HEK293 (cell line): Measurements from ENCODE around the gene CDC37.
A peak's percentile ranks its signal among the peaks of the same experiment; 100 is the strongest.

Experiments used
- BCL11B ChIP-seq: fragments of 450-650 bp; formaldehyde crosslinking; IDR thresholded peaks from 2 replicates; pipeline ENCODE4 v1.5.1; 2016; ENCODE audit warnings: low read depth, missing biosample characterization, missing genetic modification characterization
- GFI1B ChIP-seq: fragments of 450-650 bp; formaldehyde crosslinking; IDR thresholded peaks from 2 replicates; pipeline ENCODE4 v1.5.1; 2016; ENCODE audit warnings: missing biosample characterization, missing genetic modification characterization
- GLIS2 ChIP-seq: fragments of 450-650 bp; formaldehyde crosslinking; IDR thresholded peaks from 2 replicates; pipeline ENCODE4 v1.5.1; 2016; ENCODE audit warnings: missing biosample characterization, missing genetic modification characterization
- HOXC10 ChIP-seq: sonication (generic); formaldehyde crosslinking; IDR thresholded peaks from 2 replicates; pipeline ENCODE4 v1.8.1; 2023; ENCODE audit warnings: mild to moderate bottlenecking, missing genetic modification reagents
- KLF9 ChIP-seq: fragments of 450-650 bp; formaldehyde crosslinking; IDR thresholded peaks from 2 replicates; pipeline ENCODE4 v1.5.1; 2016; ENCODE audit warnings: missing biosample characterization, missing genetic modification characterization, low read depth
- RBAK ChIP-seq: fragments of 450-650 bp; formaldehyde crosslinking; IDR thresholded peaks from 2 replicates; pipeline ENCODE4 v1.5.1; 2016; ENCODE audit warnings: missing biosample characterization, missing genetic modification characterization
- SP7 ChIP-seq: fragments of 450-650 bp; formaldehyde crosslinking; IDR thresholded peaks from 2 replicates; pipeline ENCODE4 v1.5.1; 2016; ENCODE audit warnings: missing biosample characterization, missing genetic modification characterization
- WT1 ChIP-seq: fragments of 450-650 bp; formaldehyde crosslinking; IDR thresholded peaks from 2 replicates; pipeline ENCODE4 v1.5.1; 2016; ENCODE audit warnings: missing biosample characterization, missing genetic modification characterization
- YY2 ChIP-seq: fragments of 450-650 bp; formaldehyde crosslinking; IDR thresholded peaks from 2 replicates; pipeline ENCODE4 v1.5.1; 2016; ENCODE audit warnings: missing biosample characterization, missing genetic modification characterization
- ZBTB1 ChIP-seq: fragments of 450-650 bp; formaldehyde crosslinking; IDR thresholded peaks from 2 replicates; pipeline ENCODE4 v1.5.1; 2016; ENCODE audit warnings: missing biosample characterization, missing genetic modification characterization
- ZBTB17 ChIP-seq: fragments of 450-650 bp; formaldehyde crosslinking; IDR thresholded peaks from 2 replicates; pipeline ENCODE4 v1.5.1; 2016; ENCODE audit warnings: missing biosample characterization, missing genetic modification characterization
- ZFP37 ChIP-seq: fragments of 450-650 bp; formaldehyde crosslinking; IDR thresholded peaks from 2 replicates; pipeline ENCODE4 v1.5.1; 2016; ENCODE audit warnings: missing biosample characterization, missing genetic modification characterization
- ZNF138 ChIP-seq: fragments of 450-650 bp; formaldehyde crosslinking; IDR thresholded peaks from 2 replicates; pipeline ENCODE4 v1.5.1; 2016; ENCODE audit warnings: missing biosample characterization, missing genetic modification characterization, borderline replicate concordance
- ZNF169 ChIP-seq: fragments of 450-650 bp; formaldehyde crosslinking; IDR thresholded peaks from 2 replicates; pipeline ENCODE4 v1.5.1; 2016; ENCODE audit warnings: missing biosample characterization, missing genetic modification characterization
- ZNF184 ChIP-seq: fragments of 450-650 bp; IDR thresholded peaks from 2 replicates; pipeline ENCODE4 v1.5.1; 2018; ENCODE audit warnings: missing biosample characterization, mild to moderate bottlenecking, missing genetic modification characterization
- ZNF2 ChIP-seq: fragments of 450-650 bp; formaldehyde crosslinking; IDR thresholded peaks from 2 replicates; pipeline ENCODE4 v1.5.1; 2016; ENCODE audit warnings: missing biosample characterization, missing genetic modification characterization
- ZNF341 ChIP-seq: fragments of 450-650 bp; formaldehyde crosslinking; IDR thresholded peaks from 2 replicates; pipeline ENCODE4; 2016; ENCODE audit warnings: low read depth, missing biosample characterization, missing genetic modification characterization
- ZNF37A ChIP-seq: fragments of 450-650 bp; IDR thresholded peaks from 2 replicates; pipeline ENCODE4 v1.5.1; 2018; ENCODE audit warnings: missing biosample characterization, missing genetic modification characterization
- ZNF48 ChIP-seq: fragments of 450-650 bp; formaldehyde crosslinking; IDR thresholded peaks from 2 replicates; pipeline ENCODE4 v1.5.1; 2016; ENCODE audit warnings: missing biosample characterization, missing genetic modification characterization
- ZNF510 ChIP-seq: fragments of 450-650 bp; formaldehyde crosslinking; IDR thresholded peaks from 2 replicates; pipeline ENCODE4 v1.5.1; 2018; ENCODE audit warnings: mild to moderate bottlenecking, missing genetic modification characterization, missing biosample characterization; ENCODE audit not compliant: insufficient replicate concordance
- ZNF521 ChIP-seq: fragments of 450-650 bp; formaldehyde crosslinking; IDR thresholded peaks from 2 replicates; pipeline ENCODE4 v1.5.1; 2017; ENCODE audit warnings: missing biosample characterization, mild to moderate bottlenecking, missing genetic modification characterization
- ZNF561 ChIP-seq: fragments of 450-650 bp; IDR thresholded peaks from 2 replicates; pipeline ENCODE4 v1.5.1; 2018; ENCODE audit warnings: missing biosample characterization, missing genetic modification characterization, borderline replicate concordance
- ZNF585B ChIP-seq: fragments of 450-650 bp; formaldehyde crosslinking; IDR thresholded peaks from 2 replicates; pipeline ENCODE4 v1.5.1; 2016; ENCODE audit warnings: missing biosample characterization, missing genetic modification characterization
- ZNF623 ChIP-seq: fragments of 450-650 bp; formaldehyde crosslinking; IDR thresholded peaks from 2 replicates; pipeline ENCODE4 v1.5.1; 2016; ENCODE audit warnings: missing biosample characterization, missing genetic modification characterization
- ZNF677 ChIP-seq: fragments of 450-650 bp; IDR thresholded peaks from 2 replicates; pipeline ENCODE4 v1.5.0; 2018; ENCODE audit warnings: missing biosample characterization, mild to moderate bottlenecking, missing genetic modification characterization, moderate library complexity
- ZNF768 ChIP-seq: fragments of 450-650 bp; formaldehyde crosslinking; IDR thresholded peaks from 2 replicates; pipeline ENCODE4 v1.5.1; 2018; ENCODE audit warnings: missing biosample characterization, mild to moderate bottlenecking, missing genetic modification characterization
- ZNF830 ChIP-seq: fragments of 450-650 bp; IDR thresholded peaks from 2 replicates; pipeline ENCODE4 v1.5.0; 2018; ENCODE audit warnings: missing biosample characterization, missing genetic modification characterization, low read depth, mild to moderate bottlenecking, moderate library complexity
- ZSCAN16 ChIP-seq: fragments of 450-650 bp; formaldehyde crosslinking; IDR thresholded peaks from 2 replicates; pipeline ENCODE4 v1.5.1; 2016; ENCODE audit warnings: missing biosample characterization, missing genetic modification characterization
- ZSCAN23 ChIP-seq: fragments of 450-650 bp; formaldehyde crosslinking; IDR thresholded peaks from 2 replicates; pipeline ENCODE4 v1.5.1; 2016; ENCODE audit warnings: missing biosample characterization, missing genetic modification characterization
- TF ChIP-seq, protein P1 (sequence below): fragments of 450-650 bp; formaldehyde crosslinking; IDR thresholded peaks from 2 replicates; pipeline ENCODE4 v1.5.1; 2016; ENCODE audit warnings: missing biosample characterization, missing genetic modification characterization, borderline replicate concordance
- TF ChIP-seq, protein P2 (sequence below): fragments of 450-650 bp; IDR thresholded peaks from 2 replicates; pipeline ENCODE4 v1.5.1; 2018; ENCODE audit warnings: missing biosample characterization, missing genetic modification characterization
- TF ChIP-seq, protein P3 (sequence below): fragments of 450-650 bp; formaldehyde crosslinking; IDR thresholded peaks from 2 replicates; pipeline ENCODE4 v1.5.1; 2016; ENCODE audit warnings: missing biosample characterization, missing genetic modification characterization
- TF ChIP-seq, protein P4 (sequence below): fragments of 450-650 bp; formaldehyde crosslinking; IDR thresholded peaks from 2 replicates; pipeline ENCODE4 v1.5.1; 2016; ENCODE audit warnings: missing biosample characterization, missing genetic modification characterization
- TF ChIP-seq, protein P5 (sequence below): fragments of 450-650 bp; formaldehyde crosslinking; IDR thresholded peaks from 2 replicates; pipeline ENCODE4 v1.5.1; 2016; ENCODE audit warnings: missing biosample characterization, missing genetic modification characterization

CDC37 gene

DNA sequence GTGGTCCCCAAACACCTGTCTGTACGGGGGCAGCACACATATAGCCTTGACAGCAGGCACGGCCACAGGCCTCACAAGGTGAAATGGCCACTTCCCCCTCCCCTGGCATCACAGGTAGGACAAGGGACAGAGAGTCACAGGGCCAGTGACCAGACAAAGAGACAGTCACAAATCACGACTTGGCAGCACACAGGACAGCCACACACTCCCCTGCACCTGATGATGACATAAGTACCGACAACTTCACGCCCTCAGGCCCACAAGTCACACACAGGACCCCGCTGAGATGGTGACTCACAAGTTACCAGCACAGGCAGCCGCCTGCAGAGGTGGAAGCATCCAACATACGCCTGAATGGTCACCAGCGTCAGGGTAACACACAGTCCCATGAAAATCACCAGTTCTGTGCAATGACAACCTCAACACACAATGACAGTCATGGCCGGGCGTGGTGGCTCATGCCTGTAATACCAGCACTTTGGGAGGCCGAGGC is 39.5 kb downstream of the CDC37 start (continued):
- TF ChIP-seq, protein P1, sequence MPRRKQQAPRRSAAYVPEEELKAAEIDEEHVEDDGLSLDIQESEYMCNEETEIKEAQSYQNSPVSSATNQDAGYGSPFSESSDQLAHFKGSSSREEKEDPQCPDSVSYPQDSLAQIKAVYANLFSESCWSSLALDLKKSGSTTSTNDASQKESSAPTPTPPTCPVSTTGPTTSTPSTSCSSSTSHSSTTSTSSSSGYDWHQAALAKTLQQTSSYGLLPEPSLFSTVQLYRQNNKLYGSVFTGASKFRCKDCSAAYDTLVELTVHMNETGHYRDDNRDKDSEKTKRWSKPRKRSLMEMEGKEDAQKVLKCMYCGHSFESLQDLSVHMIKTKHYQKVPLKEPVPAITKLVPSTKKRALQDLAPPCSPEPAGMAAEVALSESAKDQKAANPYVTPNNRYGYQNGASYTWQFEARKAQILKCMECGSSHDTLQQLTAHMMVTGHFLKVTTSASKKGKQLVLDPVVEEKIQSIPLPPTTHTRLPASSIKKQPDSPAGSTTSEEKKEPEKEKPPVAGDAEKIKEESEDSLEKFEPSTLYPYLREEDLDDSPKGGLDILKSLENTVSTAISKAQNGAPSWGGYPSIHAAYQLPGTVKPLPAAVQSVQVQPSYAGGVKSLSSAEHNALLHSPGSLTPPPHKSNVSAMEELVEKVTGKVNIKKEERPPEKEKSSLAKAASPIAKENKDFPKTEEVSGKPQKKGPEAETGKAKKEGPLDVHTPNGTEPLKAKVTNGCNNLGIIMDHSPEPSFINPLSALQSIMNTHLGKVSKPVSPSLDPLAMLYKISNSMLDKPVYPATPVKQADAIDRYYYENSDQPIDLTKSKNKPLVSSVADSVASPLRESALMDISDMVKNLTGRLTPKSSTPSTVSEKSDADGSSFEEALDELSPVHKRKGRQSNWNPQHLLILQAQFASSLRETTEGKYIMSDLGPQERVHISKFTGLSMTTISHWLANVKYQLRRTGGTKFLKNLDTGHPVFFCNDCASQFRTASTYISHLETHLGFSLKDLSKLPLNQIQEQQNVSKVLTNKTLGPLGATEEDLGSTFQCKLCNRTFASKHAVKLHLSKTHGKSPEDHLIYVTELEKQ (tag by site-specific recombination), result 0 out of 2 replicates have a peak, but pooled peaks have one; percentile 34
- TF ChIP-seq ZNF521 (no peak), WT1 (tag by site-specific recombination) (no peak), BCL11B (0 out of 2 replicates have a peak, but pooled peaks have one; percentile 30), GLIS2 (tag by site-specific recombination) (no peak), ZNF677 (no peak), KLF9 (no peak), ZNF561 (tag by site-specific recombination) (no peak), ZNF341 (tag by site-specific recombination) (no peak), ZNF48 (tag by site-specific recombination) (no peak), ZNF169 (tag by site-specific recombination) (no peak), ZNF510 (no peak), ZBTB17 (tag by site-specific recombination) (peak; percentile 27; the same call in 1 of the 2 replicates), SP7 (peak; percentile 83), YY2 (tag by site-specific recombination) (no peak), ZSCAN16 (tag by site-specific recombination) (no peak), RBAK (tag by site-specific recombination) (no peak), GFI1B (tag by site-specific recombination) (no peak), ZFP37 (tag by site-specific recombination) (no peak), ZNF623 (tag by site-specific recombination) (no peak), ZNF184 (peak; percentile 60; the same call in 1 of the 2 replicates), ZSCAN23 (no peak), ZNF768 (tag by site-specific recombination) (no peak), HOXC10 (CRISPR knock-in tag) (no peak), ZNF37A (tag by site-specific recombination) (no peak), ZBTB1 (tag by site-specific recombination) (no peak), ZNF830 (tag by site-specific recombination) (no peak), ZNF2 (tag by site-specific recombination) (no peak), ZNF138 (tag by site-specific recombination) (no peak), ZNF585B (tag by site-specific recombination) (no peak)
- TF ChIP-seq, protein P2, sequence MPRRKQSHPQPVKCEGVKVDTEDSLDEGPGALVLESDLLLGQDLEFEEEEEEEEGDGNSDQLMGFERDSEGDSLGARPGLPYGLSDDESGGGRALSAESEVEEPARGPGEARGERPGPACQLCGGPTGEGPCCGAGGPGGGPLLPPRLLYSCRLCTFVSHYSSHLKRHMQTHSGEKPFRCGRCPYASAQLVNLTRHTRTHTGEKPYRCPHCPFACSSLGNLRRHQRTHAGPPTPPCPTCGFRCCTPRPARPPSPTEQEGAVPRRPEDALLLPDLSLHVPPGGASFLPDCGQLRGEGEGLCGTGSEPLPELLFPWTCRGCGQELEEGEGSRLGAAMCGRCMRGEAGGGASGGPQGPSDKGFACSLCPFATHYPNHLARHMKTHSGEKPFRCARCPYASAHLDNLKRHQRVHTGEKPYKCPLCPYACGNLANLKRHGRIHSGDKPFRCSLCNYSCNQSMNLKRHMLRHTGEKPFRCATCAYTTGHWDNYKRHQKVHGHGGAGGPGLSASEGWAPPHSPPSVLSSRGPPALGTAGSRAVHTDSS (tag by site-specific recombination), result no peak
- TF ChIP-seq, protein P3, sequence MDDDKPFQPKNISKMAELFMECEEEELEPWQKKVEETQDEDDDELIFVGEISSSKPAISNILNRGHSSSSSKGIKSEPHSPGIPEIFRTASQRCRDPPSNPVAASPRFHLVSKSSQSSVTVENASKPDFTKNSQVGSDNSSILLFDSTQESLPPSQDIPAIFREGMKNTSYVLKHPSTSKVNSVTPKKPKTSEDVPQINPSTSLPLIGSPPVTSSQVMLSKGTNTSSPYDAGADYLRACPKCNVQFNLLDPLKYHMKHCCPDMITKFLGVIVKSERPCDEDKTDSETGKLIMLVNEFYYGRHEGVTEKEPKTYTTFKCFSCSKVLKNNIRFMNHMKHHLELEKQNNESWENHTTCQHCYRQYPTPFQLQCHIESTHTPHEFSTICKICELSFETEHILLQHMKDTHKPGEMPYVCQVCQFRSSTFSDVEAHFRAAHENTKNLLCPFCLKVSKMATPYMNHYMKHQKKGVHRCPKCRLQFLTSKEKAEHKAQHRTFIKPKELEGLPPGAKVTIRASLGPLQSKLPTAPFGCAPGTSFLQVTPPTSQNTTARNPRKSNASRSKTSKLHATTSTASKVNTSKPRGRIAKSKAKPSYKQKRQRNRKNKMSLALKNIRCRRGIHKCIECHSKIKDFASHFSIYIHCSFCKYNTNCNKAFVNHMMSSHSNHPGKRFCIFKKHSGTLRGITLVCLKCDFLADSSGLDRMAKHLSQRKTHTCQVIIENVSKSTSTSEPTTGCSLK, result no peak
- TF ChIP-seq, protein P4, sequence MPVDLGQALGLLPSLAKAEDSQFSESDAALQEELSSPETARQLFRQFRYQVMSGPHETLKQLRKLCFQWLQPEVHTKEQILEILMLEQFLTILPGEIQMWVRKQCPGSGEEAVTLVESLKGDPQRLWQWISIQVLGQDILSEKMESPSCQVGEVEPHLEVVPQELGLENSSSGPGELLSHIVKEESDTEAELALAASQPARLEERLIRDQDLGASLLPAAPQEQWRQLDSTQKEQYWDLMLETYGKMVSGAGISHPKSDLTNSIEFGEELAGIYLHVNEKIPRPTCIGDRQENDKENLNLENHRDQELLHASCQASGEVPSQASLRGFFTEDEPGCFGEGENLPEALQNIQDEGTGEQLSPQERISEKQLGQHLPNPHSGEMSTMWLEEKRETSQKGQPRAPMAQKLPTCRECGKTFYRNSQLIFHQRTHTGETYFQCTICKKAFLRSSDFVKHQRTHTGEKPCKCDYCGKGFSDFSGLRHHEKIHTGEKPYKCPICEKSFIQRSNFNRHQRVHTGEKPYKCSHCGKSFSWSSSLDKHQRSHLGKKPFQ, result no peak
- TF ChIP-seq, protein P5, sequence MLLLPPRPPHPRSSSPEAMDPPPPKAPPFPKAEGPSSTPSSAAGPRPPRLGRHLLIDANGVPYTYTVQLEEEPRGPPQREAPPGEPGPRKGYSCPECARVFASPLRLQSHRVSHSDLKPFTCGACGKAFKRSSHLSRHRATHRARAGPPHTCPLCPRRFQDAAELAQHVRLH, result no peak
